SK-N-SH treated with all-trans-retinoic acid at 6 μM for 48 hours (cell line): ENCODE measurements around the gene LILRB5.

Experiments used
- ATAC-seq: fragments of 200-7000 bp; cut with Tn5 transposase; 3 replicates; pipeline ENCODE4 v1.9.1; 2020; ENCODE audit warnings: mild to moderate bottlenecking, moderate library complexity
- BACH2 ChIP-seq: fragments of 250-450 bp; sonication (Bioruptor Pico); IDR thresholded peaks from 2 replicates; pipeline ENCODE4 v1.9.0; 2021; ENCODE audit warnings: mild to moderate bottlenecking, borderline replicate concordance
- CREB5 ChIP-seq: fragments of 250-450 bp; sonication (Bioruptor Pico); IDR thresholded peaks from 2 replicates; pipeline ENCODE4 v1.5.1; 2020; ENCODE audit warnings: low read depth, mild to moderate bottlenecking, moderate library complexity
- CSDC2 ChIP-seq: fragments of 250-450 bp; sonication (Bioruptor Pico); IDR thresholded peaks from 2 replicates; pipeline ENCODE4 v1.5.0; 2020; ENCODE audit warnings: mild to moderate bottlenecking, moderate library complexity
- ISL1 ChIP-seq: fragments of 250-450 bp; sonication (Bioruptor Pico); IDR thresholded peaks from 2 replicates; pipeline ENCODE4 v2.1.2; 2022; ENCODE audit warnings: mild to moderate bottlenecking, moderate library complexity
- OSR1 ChIP-seq: fragments of 250-450 bp; sonication (Bioruptor Pico); IDR thresholded peaks from 2 replicates; pipeline ENCODE4 v1.8.0; 2022; ENCODE audit warnings: moderate library complexity, mild to moderate bottlenecking, inconsistent platforms
- PATZ1 ChIP-seq: fragments of 250-450 bp; sonication (Bioruptor Pico); IDR thresholded peaks from 2 replicates; pipeline ENCODE4 v1.8.0; 2020; ENCODE audit warnings: mild to moderate bottlenecking, moderate library complexity, borderline replicate concordance
- RARB ChIP-seq: fragments of 250-450 bp; sonication (Bioruptor Pico); IDR thresholded peaks from 2 replicates; pipeline ENCODE4 v1.8.0; 2021; ENCODE audit warnings: mild to moderate bottlenecking, moderate library complexity
- SNAI2 ChIP-seq: fragments of 250-450 bp; sonication (Bioruptor Pico); IDR thresholded peaks from 2 replicates; pipeline ENCODE4 v1.5.0; 2020; ENCODE audit warnings: mild to moderate bottlenecking, moderate library complexity
- TCF4 ChIP-seq: fragments of 250-450 bp; sonication (Bioruptor Pico); IDR thresholded peaks from 2 replicates; pipeline ENCODE4 v1.8.0; 2021; ENCODE audit warnings: mild to moderate bottlenecking, moderate library complexity, borderline replicate concordance
- TOX ChIP-seq: fragments of 250-450 bp; sonication (Bioruptor Pico); IDR thresholded peaks from 2 replicates; pipeline ENCODE4 v1.8.0; 2021; ENCODE audit warnings: mild to moderate bottlenecking, moderate library complexity, borderline replicate concordance
- TSHZ2 ChIP-seq: fragments of 250-450 bp; sonication (Bioruptor Pico); IDR thresholded peaks from 2 replicates; pipeline ENCODE4 v1.5.0; 2020; ENCODE audit warnings: mild to moderate bottlenecking, moderate library complexity
- ZFP3 ChIP-seq: fragments of 250-450 bp; sonication (Bioruptor Pico); IDR thresholded peaks from 2 replicates; pipeline ENCODE4 v1.5.0; 2020; ENCODE audit warnings: mild to moderate bottlenecking, moderate library complexity
- ZFP30 ChIP-seq: fragments of 450-650 bp; formaldehyde crosslinking; IDR thresholded peaks from 2 replicates; pipeline ENCODE4 v1.5.0; 2022; ENCODE audit warnings: mild to moderate bottlenecking, moderate library complexity
- ZNF565 ChIP-seq: fragments of 450-650 bp; formaldehyde crosslinking; conservative IDR thresholded peaks from 2 replicates; pipeline ENCODE4 v1.5.0; 2020; ENCODE audit warnings: low read depth, mild to moderate bottlenecking, moderate library complexity
- ZNF70 ChIP-seq: fragments of 450-650 bp; formaldehyde crosslinking; IDR thresholded peaks from 2 replicates; pipeline ENCODE4 v1.5.0; 2020; ENCODE audit warnings: mild to moderate bottlenecking, moderate library complexity
- ZNF8 ChIP-seq: fragments of 450-650 bp; formaldehyde crosslinking; IDR thresholded peaks from 2 replicates; pipeline ENCODE4 v1.5.0; 2020; ENCODE audit warnings: mild to moderate bottlenecking, moderate library complexity
- TF ChIP-seq, protein P1 (sequence below): fragments of 250-450 bp; sonication (Bioruptor Pico); IDR thresholded peaks from 2 replicates; pipeline ENCODE4 v1.8.0; 2021; ENCODE audit warnings: low read depth, mild to moderate bottlenecking, moderate library complexity, borderline replicate concordance
- TF ChIP-seq, protein P2 (sequence below): fragments of 250-450 bp; sonication (Bioruptor Pico); IDR thresholded peaks from 2 replicates; pipeline ENCODE4 v1.5.1; 2021; ENCODE audit warnings: mild to moderate bottlenecking, moderate library complexity

LILRB5 gene

DNA sequence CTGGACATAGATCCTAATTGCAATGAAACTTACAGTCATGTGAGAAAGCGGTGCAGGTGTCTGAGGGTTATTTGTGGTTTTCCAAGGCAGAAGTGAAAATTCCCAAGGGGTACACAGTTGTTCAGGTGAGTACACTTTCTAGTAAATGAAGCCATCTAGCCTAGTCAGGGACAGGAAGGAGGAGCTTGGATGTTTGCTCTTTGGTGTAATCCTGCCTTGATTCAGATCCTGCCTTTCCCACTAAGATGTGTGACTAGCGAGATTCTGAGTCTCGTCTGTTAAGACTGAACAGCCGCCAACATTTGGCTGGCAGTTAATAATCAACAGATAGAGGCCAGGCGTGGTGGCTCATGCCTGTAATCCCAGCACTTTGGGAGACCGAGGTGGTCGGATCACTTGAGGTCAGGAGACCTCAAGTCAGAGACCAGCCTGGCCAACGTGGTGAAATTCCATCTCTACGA lies 53.9 kb downstream of the LILRB5 start:
- TF ChIP-seq SNAI2 (CRISPR knock-in tag), result no peak
- no peak for TF ChIP-seq BACH2 (CRISPR knock-in tag)
- no peak for TF ChIP-seq ZNF8 (CRISPR knock-in tag)
- no peak for TF ChIP-seq ZFP3 (CRISPR knock-in tag)
- TF ChIP-seq OSR1 (CRISPR knock-in tag), result no peak
- TF ChIP-seq, protein P1, sequence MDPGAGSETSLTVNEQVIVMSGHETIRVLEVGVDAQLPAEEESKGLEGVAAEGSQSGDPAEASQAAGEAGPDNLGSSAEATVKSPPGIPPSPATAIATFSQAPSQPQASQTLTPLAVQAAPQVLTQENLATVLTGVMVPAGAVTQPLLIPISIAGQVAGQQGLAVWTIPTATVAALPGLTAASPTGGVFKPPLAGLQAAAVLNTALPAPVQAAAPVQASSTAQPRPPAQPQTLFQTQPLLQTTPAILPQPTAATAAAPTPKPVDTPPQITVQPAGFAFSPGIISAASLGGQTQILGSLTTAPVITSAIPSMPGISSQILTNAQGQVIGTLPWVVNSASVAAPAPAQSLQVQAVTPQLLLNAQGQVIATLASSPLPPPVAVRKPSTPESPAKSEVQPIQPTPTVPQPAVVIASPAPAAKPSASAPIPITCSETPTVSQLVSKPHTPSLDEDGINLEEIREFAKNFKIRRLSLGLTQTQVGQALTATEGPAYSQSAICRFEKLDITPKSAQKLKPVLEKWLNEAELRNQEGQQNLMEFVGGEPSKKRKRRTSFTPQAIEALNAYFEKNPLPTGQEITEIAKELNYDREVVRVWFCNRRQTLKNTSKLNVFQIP (CRISPR knock-in tag), result no peak
- TF ChIP-seq RARB, result no peak
- ATAC-seq, result no peak

DNA sequence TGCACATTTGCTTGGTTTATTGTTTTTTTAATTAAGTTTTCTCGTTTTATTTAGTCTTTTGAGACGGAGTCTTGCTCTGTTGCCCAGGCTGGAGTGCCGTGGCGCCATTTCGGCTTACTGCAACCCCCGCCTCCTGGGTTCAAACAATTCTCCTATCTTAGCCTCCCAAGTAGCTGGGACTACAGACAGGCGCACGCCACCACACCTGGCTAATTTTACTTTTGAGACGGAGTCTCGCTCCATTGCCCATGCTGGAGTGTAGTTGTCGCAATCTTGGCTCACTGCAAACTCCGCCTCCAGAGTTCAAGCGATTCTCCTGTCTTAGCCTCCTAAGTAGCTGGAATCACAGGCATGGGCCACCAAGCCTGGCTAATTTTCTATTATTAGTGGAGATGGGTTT lies 55.1 kb downstream of the LILRB5 start:
- TF ChIP-seq TSHZ2 (no peak), ZFP3 (CRISPR knock-in tag) (no peak), CREB5 (no peak)
- TF ChIP-seq, protein P2, sequence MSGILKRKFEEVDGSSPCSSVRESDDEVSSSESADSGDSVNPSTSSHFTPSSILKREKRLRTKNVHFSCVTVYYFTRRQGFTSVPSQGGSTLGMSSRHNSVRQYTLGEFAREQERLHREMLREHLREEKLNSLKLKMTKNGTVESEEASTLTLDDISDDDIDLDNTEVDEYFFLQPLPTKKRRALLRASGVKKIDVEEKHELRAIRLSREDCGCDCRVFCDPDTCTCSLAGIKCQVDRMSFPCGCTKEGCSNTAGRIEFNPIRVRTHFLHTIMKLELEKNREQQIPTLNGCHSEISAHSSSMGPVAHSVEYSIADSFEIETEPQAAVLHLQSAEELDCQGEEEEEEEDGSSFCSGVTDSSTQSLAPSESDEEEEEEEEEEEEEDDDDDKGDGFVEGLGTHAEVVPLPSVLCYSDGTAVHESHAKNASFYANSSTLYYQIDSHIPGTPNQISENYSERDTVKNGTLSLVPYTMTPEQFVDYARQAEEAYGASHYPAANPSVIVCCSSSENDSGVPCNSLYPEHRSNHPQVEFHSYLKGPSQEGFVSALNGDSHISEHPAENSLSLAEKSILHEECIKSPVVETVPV (CRISPR knock-in tag), result no peak
- no peak for ATAC-seq

DNA sequence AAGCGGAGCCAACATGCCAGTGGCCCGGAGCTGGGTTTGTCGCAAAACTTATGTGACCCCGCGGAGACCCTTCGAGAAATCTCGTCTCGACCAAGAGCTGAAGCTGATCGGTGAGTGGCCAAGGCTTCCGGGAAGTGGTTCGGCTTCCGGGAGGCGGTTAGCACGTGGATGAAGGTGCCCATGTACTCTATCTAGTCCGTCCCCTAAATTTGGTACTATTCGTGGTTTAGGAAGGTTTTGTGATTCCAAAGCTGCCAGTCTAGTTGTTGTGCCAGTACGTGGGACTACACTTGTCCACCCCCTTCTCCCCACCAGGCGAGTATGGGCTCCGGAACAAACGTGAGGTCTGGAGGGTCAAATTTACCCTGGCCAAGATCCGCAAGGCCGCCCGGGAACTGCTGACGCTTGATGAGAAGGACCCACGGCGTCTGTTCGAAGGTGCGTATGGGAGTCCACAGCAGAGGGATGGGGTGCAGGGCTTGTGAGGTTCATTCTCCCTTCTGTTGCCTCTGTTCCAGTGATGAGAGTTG lies 55.8 kb downstream of the LILRB5 start:
- TF ChIP-seq PATZ1 (CRISPR knock-in tag) (no peak), CSDC2 (no peak), BACH2 (CRISPR knock-in tag) (no peak), TSHZ2 (no peak), TCF4 (no peak), OSR1 (CRISPR knock-in tag) (no peak), ISL1 (CRISPR knock-in tag) (no peak), ZNF70 (CRISPR knock-in tag) (no peak), ZFP30 (CRISPR knock-in tag) (no peak), TOX (CRISPR knock-in tag) (no peak), SNAI2 (CRISPR knock-in tag) (no peak), ZNF565 (CRISPR knock-in tag) (no peak), RARB (no peak)
- TF ChIP-seq, protein P1 (CRISPR knock-in tag), result no peak
- ATAC-seq, result no peak
